HG02973 (cell line): ENCODE data around the gene CDRT4.

Experiments used
- ATAC-seq: cut with Tn5 transposase; IDR thresholded peaks from one replicate; pipeline ENCODE4 v1.9.1; 2021; ENCODE audit warnings: moderate library complexity; ENCODE audit not compliant: unreplicated experiment

The CDRT4 gene

GRCh38 chr17:15432807-15433611 is 34.4 kb downstream of the CDRT4 start:
- ATAC-seq: no peak

- ATAC-seq: no peak
These were observed 35.7 kb downstream of the CDRT4 start for GRCh38 chr17:15431766-15432165.

- no peak for ATAC-seq
These were observed 36.2 kb downstream of the CDRT4 start for GRCh38 chr17:15431196-15431595.

GRCh38 chr17:15424521-15424920 is 42.9 kb downstream of the CDRT4 start:
- no peak for ATAC-seq

DNA sequence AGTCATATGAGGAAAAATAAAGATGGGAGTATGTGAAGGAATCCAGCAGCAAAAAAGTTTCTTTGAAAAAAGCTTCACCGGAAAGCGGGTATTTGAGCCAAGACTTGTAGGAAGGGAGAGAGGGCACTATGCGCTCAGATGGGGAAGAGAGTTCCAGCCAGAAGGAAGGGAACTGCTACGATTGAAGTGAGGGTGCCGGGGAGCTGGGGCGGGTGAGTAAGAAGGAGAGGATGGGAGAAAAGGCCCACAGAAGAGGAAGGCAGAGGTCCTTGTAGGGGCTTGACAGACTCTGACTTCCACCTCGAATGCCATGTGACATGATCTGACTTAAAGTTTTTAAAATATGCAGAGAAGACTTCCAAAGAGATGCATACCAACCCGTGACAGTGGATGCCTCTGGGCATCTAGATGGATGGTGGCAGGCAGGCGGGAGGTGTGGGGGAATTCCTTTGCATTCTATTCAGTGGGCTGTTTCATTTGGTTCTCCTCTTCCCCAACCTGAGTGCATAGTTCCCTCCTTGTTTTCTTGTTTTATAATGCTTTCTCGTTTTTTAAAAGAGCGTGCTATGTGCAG is 44.9 kb downstream of the CDRT4 start:
- ATAC-seq: no peak

GRCh38 chr17:15418781-15419180 is 48.6 kb downstream of the CDRT4 start:
- ATAC-seq: no peak

- ATAC-seq: no peak
These were observed 52.7 kb downstream of the CDRT4 start for GRCh38 chr17:15414532-15415306.

GRCh38 chr17:15413101-15413771 is 54.2 kb downstream of the CDRT4 start:
- no peak for ATAC-seq

DNA sequence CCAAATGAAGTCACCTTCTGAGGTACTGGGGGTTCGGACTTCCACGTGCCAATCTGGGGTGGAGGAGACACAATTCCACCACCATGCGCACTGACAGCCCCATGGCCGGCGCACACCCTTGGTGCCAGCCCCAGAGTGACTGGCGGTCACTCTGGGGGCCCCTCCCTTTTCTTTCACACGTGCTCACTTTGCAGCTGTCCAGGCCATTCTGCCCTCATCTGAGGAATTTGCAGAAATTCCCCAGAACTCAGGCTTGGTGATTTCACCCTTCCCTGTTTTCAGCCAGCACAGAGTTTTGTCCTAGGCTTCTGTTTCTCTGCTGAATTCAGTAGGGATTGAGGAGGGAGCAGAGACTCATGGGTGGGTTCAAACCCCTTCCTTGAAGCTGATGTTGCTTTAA is 54.8 kb downstream of the CDRT4 start:
- ATAC-seq: no peak

- ATAC-seq: no peak
These were observed 55.8 kb downstream of the CDRT4 start for GRCh38 chr17:15411384-15412198.

GRCh38 chr17:15409721-15410250 is 57.6 kb downstream of the CDRT4 start:
- no peak for ATAC-seq

DNA sequence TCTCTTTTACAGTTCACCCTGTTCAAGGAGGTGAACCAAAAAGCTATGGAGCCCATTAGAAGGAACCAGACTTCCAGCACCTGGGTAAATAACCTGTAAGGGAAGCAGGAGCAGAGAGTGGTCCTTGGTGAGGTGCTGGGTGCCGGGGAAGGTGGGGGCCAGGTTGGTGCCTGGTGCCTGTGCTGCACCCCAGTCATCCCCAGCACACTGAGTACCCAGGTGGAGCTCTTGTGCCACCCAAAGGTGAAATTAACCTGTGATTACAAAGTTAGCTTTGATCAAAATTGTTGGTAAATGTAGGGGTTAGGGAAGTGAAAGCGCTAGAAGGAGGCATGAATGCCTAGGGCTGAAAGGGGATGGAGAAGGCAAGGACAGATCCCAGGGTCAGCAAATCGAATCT is 58.6 kb downstream of the CDRT4 start:
- ATAC-seq: no peak

GRCh38 chr17:15406081-15406480 is 61.3 kb downstream of the CDRT4 start:
- no peak for ATAC-seq

DNA sequence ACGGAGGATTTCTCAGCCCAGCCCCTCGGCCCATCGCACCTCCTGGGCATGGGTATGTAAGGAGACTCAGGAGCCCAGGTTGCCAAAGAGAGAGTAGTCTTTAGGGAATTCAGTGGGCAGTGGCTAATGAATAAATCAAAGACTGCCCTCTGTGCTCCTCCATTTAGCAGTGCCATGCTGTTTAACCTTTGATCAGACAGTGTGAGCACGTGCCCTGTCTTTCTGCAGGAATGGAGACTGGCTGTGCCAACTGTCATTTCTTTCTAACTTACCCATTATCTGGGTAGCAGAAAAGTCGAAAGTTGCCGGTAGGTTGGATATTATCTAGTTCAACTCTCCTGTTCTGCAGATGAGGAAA is 62.4 kb downstream of the CDRT4 start:
- ATAC-seq: no peak

DNA sequence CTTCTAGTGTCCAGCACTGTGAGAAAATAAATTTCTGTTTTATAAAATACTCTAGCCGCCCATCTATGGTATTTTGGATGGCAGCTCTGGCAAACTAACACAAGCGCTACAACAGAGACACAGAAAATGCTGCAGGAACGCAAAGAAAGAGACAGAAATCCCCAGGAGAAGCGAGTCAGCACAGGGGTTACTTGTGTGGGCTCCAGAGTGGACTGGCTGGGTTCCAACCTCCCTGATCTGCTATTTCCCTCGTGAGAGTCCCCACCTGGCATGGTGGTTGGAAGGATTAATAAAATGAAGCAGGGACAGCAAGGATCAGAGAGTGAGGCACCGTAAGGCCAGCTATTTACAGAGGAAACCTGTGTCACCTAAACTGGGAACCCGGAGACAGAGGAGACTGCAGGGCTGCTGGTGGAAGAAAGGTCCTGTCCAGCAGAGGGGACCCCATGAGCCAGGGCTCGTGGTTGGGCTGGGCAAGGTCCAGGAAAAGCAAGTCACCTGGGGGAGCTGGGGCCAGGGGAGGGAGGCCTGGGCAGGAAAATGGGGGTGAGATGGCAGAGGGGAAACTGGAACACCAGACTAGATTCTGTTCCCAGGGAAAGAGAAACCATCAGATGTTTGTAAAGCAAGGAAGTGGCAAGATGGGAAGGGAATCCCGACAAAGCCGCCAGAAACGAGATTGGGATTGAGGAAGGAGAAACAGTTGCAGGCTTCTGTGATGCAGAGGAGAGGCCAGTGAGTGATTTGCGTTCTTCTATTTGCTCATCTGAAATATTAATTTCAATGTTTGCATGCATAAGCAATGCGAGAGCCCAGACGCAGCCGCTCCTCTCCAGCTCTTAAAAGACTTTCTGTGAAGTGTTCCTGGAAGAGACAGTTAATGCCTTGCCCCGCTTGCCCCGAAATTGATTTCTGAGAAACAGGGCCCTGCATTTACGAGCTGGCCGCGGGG is 63.0 kb downstream of the CDRT4 start:
- ATAC-seq: no peak

DNA sequence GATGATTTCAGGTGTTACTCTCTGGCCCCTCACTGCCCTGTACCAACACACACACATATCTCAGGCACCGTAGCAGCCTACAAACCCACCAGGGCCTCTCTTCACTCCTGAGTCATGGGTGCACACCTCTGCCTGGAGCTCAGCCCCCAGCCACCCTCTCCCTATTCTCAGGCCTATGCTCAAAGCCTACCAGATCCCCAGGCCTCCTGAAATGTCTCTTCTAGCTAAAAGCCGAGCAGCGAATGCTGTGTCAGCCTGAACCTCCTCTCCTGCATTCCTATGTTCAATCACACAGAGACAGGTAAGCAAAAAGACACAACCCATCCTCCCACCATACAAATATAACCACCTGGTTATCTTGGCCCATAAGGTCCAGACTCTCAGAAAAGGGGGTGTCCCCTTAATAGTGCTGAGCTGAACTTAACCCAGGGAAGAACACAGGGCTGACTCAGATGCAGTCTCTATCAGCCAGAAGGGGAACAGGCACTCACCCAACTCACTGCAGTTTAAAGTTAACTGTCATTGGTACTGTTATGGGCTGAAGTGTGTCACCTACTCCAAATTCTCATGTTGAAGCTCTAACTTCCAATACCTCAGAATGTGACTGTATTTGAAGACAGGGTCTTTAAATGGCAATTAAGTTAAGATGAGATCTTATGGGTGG is 64.0 kb downstream of the CDRT4 start:
- no peak for ATAC-seq

- ATAC-seq: no peak
These were observed 68.0 kb downstream of the CDRT4 start for GRCh38 chr17:15399443-15399842.

GRCh38 chr17:15398736-15399331 is 68.6 kb downstream of the CDRT4 start:
- no peak for ATAC-seq
